Measurements from ENCODE around the gene CBY1. TPM values are rescaled to one million over a fixed set of nuclear protein-coding genes. Genes with fewer than 3 reads are reported as not detected.
A peak's percentile ranks its signal among the peaks of the same experiment; 100 is the strongest.

CBY1 gene
- total RNA-seq, 1 donor from 2014 or later, result 29.7 TPM

DNA sequence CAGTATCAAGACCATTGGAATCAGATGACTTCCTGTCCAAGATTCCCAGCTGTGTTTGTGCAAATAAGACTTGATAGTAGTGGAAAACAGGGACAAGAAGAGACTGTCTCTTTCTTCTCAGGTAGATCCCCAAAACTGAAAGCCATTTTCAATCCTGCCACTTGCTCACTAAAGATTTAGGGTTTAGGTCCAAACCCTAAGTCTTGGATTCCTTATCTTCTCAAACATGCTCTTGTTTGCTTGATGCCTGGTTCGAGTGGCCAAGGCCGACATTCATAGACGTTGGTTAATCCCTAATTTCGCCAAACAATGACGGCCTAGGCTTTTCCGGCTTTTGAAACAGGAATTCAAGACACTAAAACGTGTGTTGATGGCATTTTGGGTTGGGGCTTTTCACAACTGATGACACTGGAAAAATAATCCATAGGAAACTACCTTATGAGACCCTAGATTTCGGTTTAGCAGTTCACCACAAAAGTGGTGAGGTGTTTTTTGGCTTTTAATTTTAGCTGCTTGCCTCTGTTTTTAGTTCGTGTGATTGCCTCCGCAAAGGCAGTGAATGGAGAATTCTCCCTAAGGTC is 48.3 kb downstream of the CBY1 start:
- TF ChIP-seq, protein P1, sequence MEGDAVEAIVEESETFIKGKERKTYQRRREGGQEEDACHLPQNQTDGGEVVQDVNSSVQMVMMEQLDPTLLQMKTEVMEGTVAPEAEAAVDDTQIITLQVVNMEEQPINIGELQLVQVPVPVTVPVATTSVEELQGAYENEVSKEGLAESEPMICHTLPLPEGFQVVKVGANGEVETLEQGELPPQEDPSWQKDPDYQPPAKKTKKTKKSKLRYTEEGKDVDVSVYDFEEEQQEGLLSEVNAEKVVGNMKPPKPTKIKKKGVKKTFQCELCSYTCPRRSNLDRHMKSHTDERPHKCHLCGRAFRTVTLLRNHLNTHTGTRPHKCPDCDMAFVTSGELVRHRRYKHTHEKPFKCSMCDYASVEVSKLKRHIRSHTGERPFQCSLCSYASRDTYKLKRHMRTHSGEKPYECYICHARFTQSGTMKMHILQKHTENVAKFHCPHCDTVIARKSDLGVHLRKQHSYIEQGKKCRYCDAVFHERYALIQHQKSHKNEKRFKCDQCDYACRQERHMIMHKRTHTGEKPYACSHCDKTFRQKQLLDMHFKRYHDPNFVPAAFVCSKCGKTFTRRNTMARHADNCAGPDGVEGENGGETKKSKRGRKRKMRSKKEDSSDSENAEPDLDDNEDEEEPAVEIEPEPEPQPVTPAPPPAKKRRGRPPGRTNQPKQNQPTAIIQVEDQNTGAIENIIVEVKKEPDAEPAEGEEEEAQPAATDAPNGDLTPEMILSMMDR (IDR thresholded peaks at IDR 0.05; ENCODE audit: unreplicated experiment), result no peak
- Mint-ChIP-seq H3K36me3 (ENCODE audit: low read depth, unreplicated experiment) (no peaks in the 10 kb centered on the region), H3K9me3 (ENCODE audit: unreplicated experiment) (no peaks in the 10 kb centered on the region), H3K4me1 (ENCODE audit: unreplicated experiment) (peaks cover 42% of the 10 kb centered on the region), H3K4me3 (ENCODE audit: unreplicated experiment) (peak overlapping the region; percentile 93), H3K27ac (ENCODE audit: unreplicated experiment) (peak overlapping the region; percentile 93), H3K27me3 (ENCODE audit: unreplicated experiment) (peaks cover 12% of the 10 kb centered on the region)
- DNase-seq (ENCODE audit: low spot score), result no peak

GRCh38 chr22:38705235-38706100 is 49.0 kb downstream of the CBY1 start, which contains the start of gene GTPBP1:
TSS of gene GTPBP1 (plus strand) at chr22:38705944. CDS start at chr22:38705956, 12 bp downstream.
- TF ChIP-seq, protein P1 (IDR thresholded peaks at IDR 0.05; ENCODE audit: unreplicated experiment), result no peak
- Mint-ChIP-seq H3K4me3 (ENCODE audit: unreplicated experiment) (peak within 1 kb of the TSS; percentile 94), H3K36me3 (ENCODE audit: low read depth, unreplicated experiment) (no peaks in the 10 kb centered on the region), H3K4me1 (ENCODE audit: unreplicated experiment) (peaks cover 43% of the 10 kb centered on the region), H3K9me3 (ENCODE audit: unreplicated experiment) (no peaks in the 10 kb centered on the region), H3K27me3 (ENCODE audit: unreplicated experiment) (peaks cover 12% of the 10 kb centered on the region), H3K27ac (ENCODE audit: unreplicated experiment) (peak within 1 kb of the TSS; percentile 93)
- DNase-seq (ENCODE audit: low spot score), result peak; percentile 96

- Mint-ChIP-seq H3K36me3 (ENCODE audit: low read depth, unreplicated experiment) (peaks cover 7% of the 10 kb centered on the region), H3K4me3 (ENCODE audit: unreplicated experiment) (peak overlapping the region; percentile 94), H3K27me3 (ENCODE audit: unreplicated experiment) (peaks cover 11% of the 10 kb centered on the region), H3K4me1 (ENCODE audit: unreplicated experiment) (peaks cover 46% of the 10 kb centered on the region), H3K9me3 (ENCODE audit: unreplicated experiment) (no peaks in the 10 kb centered on the region), H3K27ac (ENCODE audit: unreplicated experiment) (peak overlapping the region; percentile 78)
- TF ChIP-seq, protein P1 (IDR thresholded peaks at IDR 0.05; ENCODE audit: unreplicated experiment), result no peak
- DNase-seq (ENCODE audit: low spot score), result peak; percentile 52
Observed at GRCh38 chr22:38706101-38706900, 49.9 kb downstream of the CBY1 start.

GRCh38 chr22:38706901-38707195 is 50.4 kb downstream of the CBY1 start:
- Mint-ChIP-seq H3K4me1 (ENCODE audit: unreplicated experiment) (peaks cover 46% of the 10 kb centered on the region), H3K27me3 (ENCODE audit: unreplicated experiment) (peaks cover 7% of the 10 kb centered on the region), H3K4me3 (ENCODE audit: unreplicated experiment) (peak overlapping the region; percentile 94), H3K36me3 (ENCODE audit: low read depth, unreplicated experiment) (peaks cover 8% of the 10 kb centered on the region), H3K27ac (ENCODE audit: unreplicated experiment) (peak overlapping the region; percentile 78), H3K9me3 (ENCODE audit: unreplicated experiment) (no peaks in the 10 kb centered on the region)
- no peak for DNase-seq (ENCODE audit: low spot score)
- TF ChIP-seq, protein P1 (IDR thresholded peaks at IDR 0.05; ENCODE audit: unreplicated experiment), result no peak

Measured in endothelial cell (in vitro differentiated cells).